Spleen (tissue), 11 donors: ENCODE measurements around the gene RTN4R. TPM values are rescaled to one million over a fixed set of nuclear protein-coding genes. Genes with fewer than 3 reads are reported as not detected.

Source experiments
- DNase-seq: peaks from one replicate; pipeline ENCODE4 v3.0.0-alpha.2; 2020
- H3K27ac ChIP-seq, 8 donors: fragments of 200-600 bp; sonication (generic) in 7 of 8; 1 replicate in 4 of 8; 2 replicates in 4 of 8; pipeline versions ENCODE4 v1.5.0 to v1.8.0; 2016 to 2021; ENCODE audit warnings: inconsistent platforms in 4 of 8, mild to moderate bottlenecking in 4 of 8, moderate library complexity in 1 of 8
- H3K27me3 ChIP-seq, 7 donors: fragments of 200-600 bp; sonication (generic) in 6 of 7; replicated peaks in 1 of 7; 1 replicate in 4 of 7; 2 replicates in 3 of 7; pipeline versions ENCODE4 v1.5.0 to v1.8.0; 2016 to 2021; ENCODE audit warnings: inconsistent platforms in 3 of 7, mild to moderate bottlenecking in 1 of 7
- H3K36me3 ChIP-seq, 6 donors: fragments of 200-600 bp; sonication (generic) in 5 of 6; 1 replicate in 4 of 6; 2 replicates in 2 of 6; pipeline versions ENCODE4 v1.5.0 to v1.8.0; 2016 to 2021; ENCODE audit warnings: inconsistent platforms in 2 of 6
- H3K4me1 ChIP-seq, 6 donors: fragments of 200-600 bp; sonication (generic) in 5 of 6; 1 replicate in 3 of 6; 2 replicates in 3 of 6; pipeline versions ENCODE4 v1.5.0 to v1.8.0; 2016 to 2021; ENCODE audit warnings: inconsistent platforms in 3 of 6
- H3K4me3 ChIP-seq, 8 donors: fragments of 200-600 bp; sonication (generic) in 7 of 8; 1 replicate in 4 of 8; 2 replicates in 4 of 8; pipeline versions ENCODE4 v1.5.0 to v1.8.0; 2016 to 2021; ENCODE audit warnings: inconsistent platforms in 4 of 8, mild to moderate bottlenecking in 4 of 8, moderate library complexity in 2 of 8
- H3K9me3 ChIP-seq, 8 donors: fragments of 200-600 bp; sonication (generic) in 7 of 8; 1 replicate in 4 of 8; 2 replicates in 4 of 8; pipeline versions ENCODE4 v1.5.0 to v1.8.0; 2016 to 2021; ENCODE audit warnings: inconsistent platforms in 4 of 8
- CTCF ChIP-seq, 11 experiments: fragments of 200-600 bp in 7 of 11; fragments of 450-650 bp in 4 of 11; sonication (generic) in 4 of 11; IDR thresholded peaks in 8 of 11; conservative IDR thresholded peaks in 3 of 11; 1 replicate in 7 of 11; 2 replicates in 4 of 11; pipeline versions ENCODE4 v1.4.0 to v1.8.0; 2016 to 2021; ENCODE audit warnings: antibody characterized with exemption in 11 of 11, inconsistent platforms in 4 of 11, mild to moderate bottlenecking in 1 of 11
- POLR2A ChIP-seq, 3 donors: fragments of 450-650 bp; IDR thresholded peaks; one replicate each; pipeline ENCODE4 v1.5.1; 2017; ENCODE audit warnings: antibody characterized with exemption in 3 of 3, mild to moderate bottlenecking in 1 of 3
- POLR2AphosphoS5 ChIP-seq, 3 donors: sonication (generic); formaldehyde crosslinking; IDR thresholded peaks; one replicate each; pipeline ENCODE4 v1.5.1; 2017; ENCODE audit warnings: antibody characterized with exemption in 3 of 3
- WGBS, 5 donors: extraction: QIAGEN DNeasy Blood & Tissue Kit in 3 of 5; methylation state at CpG; one replicate each; pipeline versions ENCODE4 v1.1.5 to v1.1.7; 2013 to 2018; 5-methylcytosine and 5-hydroxymethylcytosine counted together
- intact Hi-C: fragments of 100-400 bp; cut with DNase I; formaldehyde crosslinking; loops from one replicate; pipeline ENCODE4 v1.15.0; 2023; ENCODE audit warnings: low total_unique reads
- polyA plus RNA-seq, 3 donors: library from polyadenylated mRNA; stranded (reverse); fragments of 200-250 nt; gene quantifications; one replicate each; pipeline ENCODE4 v1.2.1, GENCODE V29; 2013
- total RNA-seq, 7 donors: library from RNA; depleted of rRNA in 3 of 7; stranded (reverse); fragments of >200 nt in 3 of 7; fragmentation: NEBNext Ultra II Directional in 4 of 7; extraction: Animal tissue kit (Norgen Biotek cat#: 25700) in 4 of 7; gene quantifications; one replicate each; pipeline versions ENCODE4 v1.1.0 to v1.2.1, GENCODE V29; 2016 to 2021
- donor health status: healthy with polysubstance abuse.
- donor health status: DM: no; HTN: no; CAD: no; lungs with moderate emphysema.
- donor health status: DM: no; HTN: no; CAD: no.
- donor health status: Bipolar disorder and iron deficiency.
- donor health status: healthy.
- donor health status: DM: no; HTN: no; CAD: no.
- donor health status: DM: yes; HTN: yes; CAD: no.

RTN4R gene
- total and polyA plus RNA-seq, 10 donors = 1.5 to 11.8 (median 6.1) TPM

- H3K27me3 ChIP-seq = peaks cover 0 to 36% (median 0%) of the 10 kb centered on the region in 7 donors
- WGBS, 5 donors = 62 to 76% (median 71%) methylated on average over 8 to 9 of the region's 9 CpGs
- intact Hi-C loops = no loop called here
- no peaks in the 10 kb centered on the region for H3K9me3 ChIP-seq
- DNase-seq = no peak
- TF ChIP-seq POLR2A (IDR thresholded peaks at IDR 0.05) = no peak
- no peak for TF ChIP-seq POLR2AphosphoS5 (IDR thresholded peaks at IDR 0.05)
- TF ChIP-seq CTCF (IDR thresholded peaks at IDR 0.05 in 8 of 11, conservative IDR thresholded peaks at IDR 0.05 in 3 of 11) = no peak
- H3K36me3 ChIP-seq = no peaks in the 10 kb centered on the region
- H3K27ac ChIP-seq = no peak overlapping the region
- H3K4me3 ChIP-seq = no peak overlapping the region
- H3K4me1 ChIP-seq = peaks cover 0 to 21% (median 17%) of the 10 kb centered on the region in 6 donors
Observed at GRCh38 chr22:20297414-20298109, 29.4 kb upstream of the RTN4R start.

- WGBS, 5 donors = 84 to 92% (median 89%) methylated on average over 9 of the region's 9 CpGs
- Histone ChIP-seq H3K4me3 (no peak overlapping the region), H3K27me3 (peaks cover 0 to 26% (median 0%) of the 10 kb centered on the region in 7 donors), H3K27ac (no peak overlapping the region), H3K9me3 (no peaks in the 10 kb centered on the region), H3K4me1 (peaks cover 0 to 21% (median 17%) of the 10 kb centered on the region in 6 donors), H3K36me3 (no peaks in the 10 kb centered on the region)
- no peak for DNase-seq
- intact Hi-C loops = no loop called here
- TF ChIP-seq CTCF (IDR thresholded peaks at IDR 0.05 in 8 of 11, conservative IDR thresholded peaks at IDR 0.05 in 3 of 11) = no peak
- TF ChIP-seq POLR2A (IDR thresholded peaks at IDR 0.05) = no peak
- no peak for TF ChIP-seq POLR2AphosphoS5 (IDR thresholded peaks at IDR 0.05)
Observed at GRCh38 chr22:20296598-20296997, 28.5 kb upstream of the RTN4R start.

GRCh38 chr22:20295262-20296064 is 27.3 kb upstream of the RTN4R start:
- Histone ChIP-seq H3K4me1 (peaks cover 0 to 21% (median 17%) of the 10 kb centered on the region in 6 donors), H3K9me3 (no peaks in the 10 kb centered on the region), H3K4me3 (no peak overlapping the region), H3K27ac (no peak overlapping the region), H3K27me3 (peaks cover 0 to 16% (median 0%) of the 10 kb centered on the region in 7 donors), H3K36me3 (no peaks in the 10 kb centered on the region)
- TF ChIP-seq POLR2A (IDR thresholded peaks at IDR 0.05) (no peak), POLR2AphosphoS5 (IDR thresholded peaks at IDR 0.05) (no peak), CTCF (IDR thresholded peaks at IDR 0.05 in 8 of 11, conservative IDR thresholded peaks at IDR 0.05 in 3 of 11) (no peak)
- 80 to 92% (median 86%) methylated on average over 10 to 12 of the region's 12 CpGs for WGBS, 5 donors
- intact Hi-C loops = no loop called here
- DNase-seq = no peak

GRCh38 chr22:20292673-20293232 is 24.6 kb upstream of the RTN4R start:
- TF ChIP-seq POLR2A (IDR thresholded peaks at IDR 0.05) (no peak), POLR2AphosphoS5 (IDR thresholded peaks at IDR 0.05) (no peak), CTCF (IDR thresholded peaks at IDR 0.05 in 8 of 11, conservative IDR thresholded peaks at IDR 0.05 in 3 of 11) (no peak)
- 72 to 79% (median 76%) methylated on average over 13 of the region's 13 CpGs for WGBS, 5 donors
- peaks cover 0 to 4% (median 0%) of the 10 kb centered on the region in 7 donors for H3K27me3 ChIP-seq
- no peaks in the 10 kb centered on the region for H3K36me3 ChIP-seq
- no peaks in the 10 kb centered on the region for H3K9me3 ChIP-seq
- no peak overlapping the region for H3K27ac ChIP-seq
- intact Hi-C loops = no loop called here
- no peak for DNase-seq
- no peaks in the 10 kb centered on the region for H3K4me1 ChIP-seq
- no peak overlapping the region for H3K4me3 ChIP-seq
